ENCODE data around the gene TSHZ3. TPM values are rescaled to one million over a fixed set of nuclear protein-coding genes. Genes with fewer than 3 reads are reported as not detected.

TSHZ3 gene
- total RNA-seq, 1 experiment from 2014 or later: 17.8 TPM

DNA sequence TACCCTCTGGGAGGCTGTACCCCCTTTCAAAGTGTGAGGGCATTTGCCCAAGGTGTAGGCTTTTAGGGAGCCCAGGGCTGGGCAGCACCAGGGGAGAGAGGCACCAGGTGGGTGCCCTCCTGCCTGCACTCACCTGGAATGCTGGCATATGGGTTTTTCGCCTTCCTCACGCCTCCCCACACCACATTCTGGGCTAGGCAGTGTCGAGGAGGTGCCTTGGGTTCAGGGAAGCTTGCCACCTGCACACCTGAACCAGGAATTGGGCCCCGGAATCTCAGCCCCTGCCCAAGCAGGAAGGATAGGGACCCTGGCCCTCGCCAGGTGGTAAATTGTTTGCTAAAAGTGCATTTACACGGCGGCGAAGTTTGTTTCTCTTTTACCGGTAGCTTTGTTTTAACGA, 5.1 kb upstream of the TSHZ3 start:
- no peak for DNase-seq (ENCODE audit: low read depth)

GRCh38 chr19:31353833-31354232, 4.6 kb upstream of the TSHZ3 start:
- DNase-seq (ENCODE audit: low read depth): no peak

DNA sequence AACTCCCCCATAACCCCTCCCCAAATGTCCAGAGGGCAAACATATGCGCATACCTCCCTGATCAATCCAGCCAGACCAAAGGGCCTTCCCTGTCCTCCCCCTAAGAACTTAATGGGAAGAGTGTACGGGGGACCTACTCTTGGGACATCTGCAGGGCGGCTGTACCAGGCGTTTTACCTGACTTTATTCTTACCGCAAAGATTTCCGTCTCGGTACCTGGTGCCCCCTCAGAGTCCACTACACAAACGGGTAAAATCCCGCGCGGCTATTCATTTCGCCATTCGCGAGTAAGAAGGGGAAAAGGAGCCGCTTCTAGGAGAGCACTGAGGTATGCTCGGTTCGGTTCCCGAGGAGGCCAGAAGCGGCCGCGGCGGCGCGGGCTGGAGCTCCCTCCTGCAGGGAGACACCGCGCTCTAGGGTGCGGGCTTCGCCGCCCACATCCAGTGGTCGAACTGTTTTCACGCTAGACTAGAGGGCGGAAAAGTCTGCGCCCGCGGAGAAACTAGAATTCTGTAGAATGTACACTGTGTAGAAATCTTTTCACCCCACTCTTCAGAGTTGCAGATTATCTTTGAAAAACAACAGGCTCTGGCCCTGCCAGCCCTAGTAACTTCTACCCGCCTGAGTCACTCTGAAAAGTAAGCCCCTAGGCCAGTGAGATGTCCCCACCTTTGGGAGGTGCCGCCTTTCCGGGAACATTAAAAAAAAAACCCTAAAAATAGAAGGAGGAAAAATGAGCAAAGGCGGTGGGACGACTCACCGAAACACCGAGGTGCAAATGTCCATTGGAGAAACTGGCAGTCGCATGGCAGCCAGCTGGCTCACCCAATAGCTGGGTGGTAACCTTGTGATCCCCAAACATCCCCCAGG, 3.8 kb upstream of the TSHZ3 start:
- DNase-seq (ENCODE audit: low read depth): peak; percentile 36

- no peak for DNase-seq (ENCODE audit: low read depth)
Measured at GRCh38 chr19:31352296-31352781, 3.1 kb upstream of the TSHZ3 start.

GRCh38 chr19:31351855-31352195, 2.6 kb upstream of the TSHZ3 start:
- DNase-seq (ENCODE audit: low read depth): no peak

DNA sequence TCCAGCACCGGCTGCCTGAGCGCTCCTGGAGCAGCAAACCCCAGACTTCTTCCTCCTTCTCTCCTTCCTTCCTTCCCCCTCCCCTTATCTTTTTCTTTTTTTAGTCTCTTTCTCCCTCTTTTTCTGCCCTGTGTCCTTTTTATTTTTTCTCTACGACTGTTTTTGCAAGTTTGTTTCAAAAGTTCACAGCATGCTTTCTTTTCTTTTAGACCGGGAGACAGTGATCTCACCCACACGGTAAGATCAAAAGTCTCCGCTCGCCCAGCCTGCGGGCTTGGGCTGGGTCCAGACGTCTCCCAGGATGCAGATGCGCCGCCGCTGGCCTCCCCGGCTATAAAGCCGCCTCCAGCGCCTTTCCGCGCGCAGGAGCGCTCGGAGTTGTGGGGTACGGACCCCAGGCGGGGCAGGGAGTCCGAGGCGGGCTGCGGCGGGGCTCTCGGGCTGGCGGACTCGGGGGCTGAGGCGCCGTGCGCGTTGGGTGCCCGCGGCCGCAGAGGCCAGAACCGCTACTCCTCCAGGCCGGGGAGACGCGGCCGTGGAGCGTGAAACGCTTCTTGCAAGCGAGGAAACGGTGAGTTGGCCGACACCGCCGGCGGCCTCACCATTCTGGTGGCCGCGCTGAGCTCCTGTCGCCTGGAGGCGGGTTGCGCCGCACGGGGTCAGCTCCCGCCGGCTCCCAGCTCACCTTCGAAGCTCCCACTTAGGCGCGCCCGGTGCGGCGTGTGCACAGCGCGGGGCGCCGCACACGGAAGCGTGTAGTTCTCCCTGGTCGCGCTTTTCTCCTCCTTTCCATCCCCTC, 2.0 kb upstream of the TSHZ3 start:
- peak; percentile 62 for DNase-seq (ENCODE audit: low read depth)

DNA sequence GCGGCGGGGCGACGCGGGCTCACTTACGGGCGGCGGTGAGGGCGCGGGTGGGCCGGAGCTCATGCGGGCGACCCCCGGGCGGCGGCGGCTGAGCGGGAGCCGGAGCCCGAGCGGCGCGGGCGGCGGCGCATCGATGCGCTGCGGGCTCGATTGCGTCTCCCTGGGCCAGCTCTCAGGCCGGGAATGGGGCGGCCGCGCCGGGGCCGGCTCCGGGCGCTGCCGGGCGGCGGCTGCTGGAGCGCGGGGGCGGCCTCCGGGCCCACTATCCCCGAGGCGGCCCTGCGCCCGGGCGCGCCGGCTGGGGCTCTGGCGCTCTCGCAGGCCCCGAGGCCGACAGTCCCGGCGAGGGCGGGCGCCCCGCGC, 1.4 kb upstream of the TSHZ3 start:
- DNase-seq (ENCODE audit: low read depth): peak; percentile 41

GRCh38 chr19:31350033-31350692, 927 bp upstream of the TSHZ3 start:
- DNase-seq (ENCODE audit: low read depth): peak; percentile 45

GRCh38 chr19:31348481-31349159, 616 bp downstream of the TSHZ3 start:
- peak; percentile 27 for DNase-seq (ENCODE audit: low read depth)

- no peak for DNase-seq (ENCODE audit: low read depth)
Measured at GRCh38 chr19:31347828-31348392, 1.3 kb downstream of the TSHZ3 start.

DNA sequence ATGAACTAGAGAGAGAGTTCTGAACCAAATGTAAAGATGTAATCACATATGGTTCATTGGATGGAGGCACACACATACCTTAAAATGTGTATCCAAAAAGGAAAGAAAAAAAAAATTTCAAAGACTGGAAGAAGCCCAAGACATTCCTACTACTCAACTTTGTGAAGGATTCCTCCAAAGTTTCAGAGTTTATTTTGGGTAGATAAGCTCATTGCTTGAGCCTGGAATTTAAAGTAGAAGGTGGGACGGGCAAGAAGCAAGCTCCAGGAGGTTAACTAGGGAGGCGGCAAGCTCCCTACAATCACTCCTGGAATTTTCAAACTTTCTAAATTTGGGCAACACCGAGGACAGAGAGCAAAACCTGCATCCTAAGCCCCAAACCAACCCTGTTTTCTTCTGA, 1.9 kb downstream of the TSHZ3 start:
- no peak for DNase-seq (ENCODE audit: low read depth)

GRCh38 chr19:31346184-31347059, 2.8 kb downstream of the TSHZ3 start:
- no peak for DNase-seq (ENCODE audit: low read depth)

GRCh38 chr19:31344403-31344802, 4.8 kb downstream of the TSHZ3 start:
- no peak for DNase-seq (ENCODE audit: low read depth)

- no peak for DNase-seq (ENCODE audit: low read depth)
Measured at GRCh38 chr19:31342926-31343325, 6.3 kb downstream of the TSHZ3 start.

- no peak for DNase-seq (ENCODE audit: low read depth)
Measured at GRCh38 chr19:31340042-31341025, 8.9 kb downstream of the TSHZ3 start.

- DNase-seq (ENCODE audit: low read depth): no peak
Measured at GRCh38 chr19:31339411-31339810, 9.8 kb downstream of the TSHZ3 start.

DNA sequence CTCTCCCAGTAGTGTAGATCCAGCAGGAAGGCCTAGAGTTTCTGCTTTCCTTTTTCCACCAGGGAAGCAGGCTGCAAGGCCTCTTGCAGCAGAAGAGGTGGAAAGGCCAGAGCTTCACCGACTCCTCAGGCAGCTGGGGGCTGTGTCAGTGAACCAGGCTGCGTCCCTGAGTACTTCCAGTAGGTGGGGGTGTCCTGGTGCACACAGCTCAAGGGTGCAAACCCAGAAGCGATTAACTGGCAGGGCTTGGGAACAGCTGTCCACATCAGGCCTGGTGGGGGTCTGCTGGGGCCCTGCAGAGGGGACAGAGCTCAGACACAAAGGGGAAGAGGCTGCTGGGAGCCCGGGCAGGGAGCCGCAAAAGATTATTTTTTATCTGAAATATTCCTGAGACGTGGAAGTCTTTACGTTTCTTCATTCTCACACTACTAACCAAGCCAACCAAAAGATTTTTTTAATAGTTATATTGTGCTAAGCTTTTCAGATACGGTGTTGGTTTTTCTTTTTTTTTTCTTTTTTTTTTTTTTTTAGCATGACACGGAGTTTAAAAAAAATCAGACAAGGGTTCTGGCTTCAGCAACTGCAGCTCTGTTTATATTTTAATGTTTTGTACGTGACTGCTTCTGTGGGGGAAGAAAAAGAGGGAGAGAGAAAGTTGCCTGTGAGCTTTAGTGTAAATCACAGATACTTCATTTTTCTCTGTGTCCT, 11.0 kb downstream of the TSHZ3 start:
- DNase-seq (ENCODE audit: low read depth): peak; percentile 70
